HepG2 (cell line): Measurements from ENCODE around the gene FMC1. TPM values are rescaled to one million over a fixed set of nuclear protein-coding genes. Genes with fewer than 3 reads are reported as not detected.

Source experiments
- ATF1 ChIP-seq: IDR thresholded peaks from 2 replicates; pipeline ENCODE4 v1.6.1; 2016; ENCODE audit warnings: mild to moderate bottlenecking, control low read depth
- CEBPG ChIP-seq: IDR thresholded peaks from 2 replicates; pipeline ENCODE4 v1.6.1; 2016
- DRAP1 ChIP-seq: IDR thresholded peaks from 2 replicates; pipeline ENCODE4 v1.6.1; 2016; ENCODE audit warnings: missing genetic modification reagents, missing compliant biosample characterization
- ETS1 ChIP-seq: sonication (generic); formaldehyde crosslinking; IDR thresholded peaks from 2 replicates; pipeline ENCODE4 v1.4.0; 2020; ENCODE audit warnings: missing genetic modification reagents
- FOXM1 ChIP-seq: sonication (generic); formaldehyde crosslinking; IDR thresholded peaks from 2 replicates; pipeline ENCODE4 v1.5.0; 2020; ENCODE audit warnings: missing genetic modification reagents
- GZF1 ChIP-seq: sonication (generic); formaldehyde crosslinking; IDR thresholded peaks from 2 replicates; pipeline ENCODE4 v1.5.1; 2020; ENCODE audit warnings: mild to moderate bottlenecking, missing genetic modification reagents
- HNRNPLL ChIP-seq: fragments of 200-400 bp; formaldehyde crosslinking; IDR thresholded peaks from 2 replicates; pipeline ENCODE4 v1.6.1; 2017; ENCODE audit warnings: mild to moderate bottlenecking, low read depth, low read length; ENCODE audit not compliant: poor library complexity, severe bottlenecking
- MTA3 ChIP-seq: sonication (generic); formaldehyde crosslinking; IDR thresholded peaks from 2 replicates; pipeline ENCODE4 v1.4.0; 2020; ENCODE audit warnings: missing genetic modification reagents
- MYC ChIP-seq: sonication (generic); formaldehyde crosslinking; IDR thresholded peaks from 2 replicates; pipeline ENCODE4 v1.9.0; 2021; ENCODE audit warnings: missing genetic modification reagents, borderline replicate concordance
- RBFOX2 ChIP-seq: fragments of 200-400 bp; formaldehyde crosslinking; IDR thresholded peaks from 2 replicates; pipeline ENCODE4 v1.6.1; 2017; ENCODE audit warnings: low read depth, mild to moderate bottlenecking, low read length
- ZBTB2 ChIP-seq: sonication (generic); formaldehyde crosslinking; IDR thresholded peaks from 2 replicates; pipeline ENCODE4 v1.8.0; 2022; ENCODE audit warnings: low read depth, missing genetic modification reagents
- ZBTB25 ChIP-seq: IDR thresholded peaks from 2 replicates; pipeline ENCODE4 v1.6.1; 2018; ENCODE audit warnings: missing genetic modification reagents
- ZHX1 ChIP-seq: sonication (generic); formaldehyde crosslinking; IDR thresholded peaks from 2 replicates; pipeline ENCODE4 v1.8.1; 2022; ENCODE audit warnings: low read depth, mild to moderate bottlenecking, missing genetic modification reagents
- ZNF101 ChIP-seq: sonication (generic); formaldehyde crosslinking; IDR thresholded peaks from 2 replicates; pipeline ENCODE4 v1.4.0; 2020; ENCODE audit warnings: mild to moderate bottlenecking, low read depth, missing genetic modification reagents, borderline replicate concordance
- ZNF274 ChIP-seq: sonication (generic); formaldehyde crosslinking; IDR thresholded peaks from 2 replicates; pipeline ENCODE4 v1.5.1; 2020; ENCODE audit warnings: mild to moderate bottlenecking, missing genetic modification reagents
- ZNF446 ChIP-seq: sonication (generic); formaldehyde crosslinking; IDR thresholded peaks from 2 replicates; pipeline ENCODE4 v1.5.0; 2020; ENCODE audit warnings: mild to moderate bottlenecking, missing genetic modification reagents
- ZNF598 ChIP-seq: sonication (generic); formaldehyde crosslinking; IDR thresholded peaks from 2 replicates; pipeline ENCODE4 v1.5.1; 2020; ENCODE audit warnings: mild to moderate bottlenecking, missing genetic modification reagents, borderline replicate concordance
- ZNF616 ChIP-seq: sonication (generic); formaldehyde crosslinking; IDR thresholded peaks from 2 replicates; pipeline ENCODE4 v1.5.0; 2020; ENCODE audit warnings: low read depth, mild to moderate bottlenecking, missing genetic modification reagents
- ZNF768 ChIP-seq: sonication (generic); formaldehyde crosslinking; IDR thresholded peaks from 2 replicates; pipeline ENCODE4 v1.4.0; 2020; ENCODE audit warnings: missing genetic modification reagents
- polyA plus RNA-seq, 8 experiments: library from polyadenylated mRNA; depleted of rRNA in 3 of 8; stranded (reverse) in 7 of 8; unstranded in 1 of 8; fragments of >200 nt; fragmentation: Illumina TruSeq in 4 of 8; extraction: Trizol in 4 of 8; gene quantifications; 2 replicates each; pipeline versions ENCODE4 v1.2.1 to v1.2.3, GENCODE V29; 2011 to 2016; ENCODE audit warnings: low read depth in 4 of 8, missing spikeins in 1 of 8, mixed read lengths in 1 of 8; ENCODE audit not compliant: insufficient read depth in 1 of 8
- total RNA-seq, 5 experiments: library from RNA; depleted of rRNA; stranded (reverse); fragments of >200 nt; fragmentation: Illumina TruSeq; extraction: Trizol; gene quantifications; 2 replicates each; pipeline ENCODE4 v1.2.3, GENCODE V29; 2016; ENCODE audit warnings: low read depth in 1 of 5

FMC1 gene
- total and polyA plus RNA-seq, 2 of the 13 experiments (the other 11 are each of a cell fraction or from before 2014, with no cell fraction given): 39.2 to 50.7 TPM

- TF ChIP-seq RBFOX2: peak; percentile 2; the same call in 1 of the 2 replicates
- peak; percentile 70; the same call in 1 of the 2 replicates for TF ChIP-seq DRAP1 (CRISPR knock-in tag)
- TF ChIP-seq HNRNPLL: no peak
- no peak for TF ChIP-seq MTA3 (CRISPR knock-in tag)
- TF ChIP-seq ZBTB2 (CRISPR knock-in tag): peak; percentile 6; the same call in 1 of the 2 replicates
- no peak for TF ChIP-seq ZNF101 (CRISPR knock-in tag)
- TF ChIP-seq GZF1 (CRISPR knock-in tag): no peak; the same call in 1 of the 2 replicates
- no peak for TF ChIP-seq CEBPG
- TF ChIP-seq ZHX1 (CRISPR knock-in tag): peak; percentile 36; the same call in 1 of the 2 replicates
- TF ChIP-seq FOXM1 (CRISPR knock-in tag): no peak
- TF ChIP-seq MYC (CRISPR knock-in tag): peak; percentile 32; the same call in 1 of the 2 replicates
- peak; percentile 10; the same call in 1 of the 2 replicates for TF ChIP-seq ZNF768
- TF ChIP-seq ATF1 (CRISPR knock-in tag): 0 out of 2 replicates have a peak, but pooled peaks have one; percentile 55
- TF ChIP-seq ZBTB25: no peak
- 0 out of 2 replicates have a peak, but pooled peaks have one; percentile 13 for TF ChIP-seq ZNF616 (CRISPR knock-in tag)
- no peak for TF ChIP-seq ZNF598
- no peak for TF ChIP-seq ZNF446
- 0 out of 2 replicates have a peak, but pooled peaks have one; percentile 31 for TF ChIP-seq ETS1 (CRISPR knock-in tag)
- no peak for TF ChIP-seq ZNF274 (CRISPR knock-in tag)
Measured at GRCh38 chr7:139360210-139360947, 19.2 kb downstream of the FMC1 start (continued).
